ENCODE data around the gene COL18A1. TPM values are rescaled to one million over a fixed set of nuclear protein-coding genes. Genes with fewer than 3 reads are reported as not detected.
A peak's percentile ranks its signal among the peaks of the same experiment; 100 is the strongest.

Gene COL18A1
- total and polyA plus RNA-seq, 2 experiments from 2014 or later: 97.1 to 140 TPM

DNA sequence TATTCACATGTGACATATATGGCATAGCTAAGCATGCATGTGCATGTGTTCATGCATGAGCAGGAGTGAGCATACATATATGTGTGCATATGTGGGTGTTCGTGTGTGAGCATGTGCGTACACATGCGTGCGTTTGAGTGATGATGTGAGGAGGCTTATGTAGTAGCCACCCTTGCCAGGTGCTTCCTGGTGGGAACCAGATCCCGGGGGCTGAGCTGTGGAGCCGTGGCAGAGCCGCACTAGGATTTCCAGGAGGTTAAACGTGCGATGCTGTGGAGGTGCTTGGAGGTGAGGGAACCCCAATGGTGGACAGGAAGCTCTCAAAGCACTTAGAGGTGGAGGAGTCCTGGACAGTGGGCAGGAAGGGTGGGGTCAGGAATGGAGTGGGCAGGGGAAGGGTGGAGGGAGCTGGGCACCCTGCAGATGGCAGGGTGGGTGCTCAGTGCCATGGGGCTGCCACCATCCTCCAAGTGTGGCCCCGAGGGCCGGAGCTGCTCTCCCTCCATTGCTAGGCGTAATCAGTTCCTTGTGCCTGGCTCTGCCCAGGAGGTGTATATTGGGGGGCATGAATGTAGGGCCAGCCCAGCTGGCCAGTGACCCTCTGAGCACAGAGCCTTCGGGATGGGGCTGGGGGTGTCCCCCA lies 48.5 kb downstream of the COL18A1 start:
- Histone ChIP-seq H3K4me3 (no peak overlapping the region), H3K36me3 (replicated peaks; ENCODE audit: insufficient read depth, low read depth) (no peaks in the 10 kb centered on the region), H3K27me3 (no peaks in the 10 kb centered on the region), H2AFZ (no peak overlapping the region), H3K27ac (no peak overlapping the region), H4K20me1 (ENCODE audit: insufficient read depth, poor library complexity, severe bottlenecking) (no peaks in the 10 kb centered on the region), H3K4me2 (no peak overlapping the region), H3K9me3 (ENCODE audit: low read depth) (no peaks in the 10 kb centered on the region), H3K79me2 (peaks cover 30% of the 10 kb centered on the region), H3K9me2 (replicated peaks; ENCODE audit: insufficient read depth) (no peaks in the 10 kb centered on the region), H3K4me1 (ENCODE audit: insufficient read depth) (peaks cover 14% of the 10 kb centered on the region)
- no peak for DNase-seq (ENCODE audit: low spot score)
- 91% methylated on average over 12 of the region's 13 CpGs for WGBS (ENCODE audit: low lambda C conversion rate, missing lambda C conversion rate)
- TF ChIP-seq EZH2phosphoT487 (IDR thresholded peaks at IDR 0.05; ENCODE audit: low read depth, severe bottlenecking, unreplicated experiment) (no peak), EZH2 (IDR thresholded peaks at IDR 0.05; ENCODE audit: borderline replicate concordance) (no peak)
- TF ChIP-seq, protein P1, sequence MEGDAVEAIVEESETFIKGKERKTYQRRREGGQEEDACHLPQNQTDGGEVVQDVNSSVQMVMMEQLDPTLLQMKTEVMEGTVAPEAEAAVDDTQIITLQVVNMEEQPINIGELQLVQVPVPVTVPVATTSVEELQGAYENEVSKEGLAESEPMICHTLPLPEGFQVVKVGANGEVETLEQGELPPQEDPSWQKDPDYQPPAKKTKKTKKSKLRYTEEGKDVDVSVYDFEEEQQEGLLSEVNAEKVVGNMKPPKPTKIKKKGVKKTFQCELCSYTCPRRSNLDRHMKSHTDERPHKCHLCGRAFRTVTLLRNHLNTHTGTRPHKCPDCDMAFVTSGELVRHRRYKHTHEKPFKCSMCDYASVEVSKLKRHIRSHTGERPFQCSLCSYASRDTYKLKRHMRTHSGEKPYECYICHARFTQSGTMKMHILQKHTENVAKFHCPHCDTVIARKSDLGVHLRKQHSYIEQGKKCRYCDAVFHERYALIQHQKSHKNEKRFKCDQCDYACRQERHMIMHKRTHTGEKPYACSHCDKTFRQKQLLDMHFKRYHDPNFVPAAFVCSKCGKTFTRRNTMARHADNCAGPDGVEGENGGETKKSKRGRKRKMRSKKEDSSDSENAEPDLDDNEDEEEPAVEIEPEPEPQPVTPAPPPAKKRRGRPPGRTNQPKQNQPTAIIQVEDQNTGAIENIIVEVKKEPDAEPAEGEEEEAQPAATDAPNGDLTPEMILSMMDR (IDR thresholded peaks at IDR 0.05; ENCODE audit: poor library complexity): no peak

DNA sequence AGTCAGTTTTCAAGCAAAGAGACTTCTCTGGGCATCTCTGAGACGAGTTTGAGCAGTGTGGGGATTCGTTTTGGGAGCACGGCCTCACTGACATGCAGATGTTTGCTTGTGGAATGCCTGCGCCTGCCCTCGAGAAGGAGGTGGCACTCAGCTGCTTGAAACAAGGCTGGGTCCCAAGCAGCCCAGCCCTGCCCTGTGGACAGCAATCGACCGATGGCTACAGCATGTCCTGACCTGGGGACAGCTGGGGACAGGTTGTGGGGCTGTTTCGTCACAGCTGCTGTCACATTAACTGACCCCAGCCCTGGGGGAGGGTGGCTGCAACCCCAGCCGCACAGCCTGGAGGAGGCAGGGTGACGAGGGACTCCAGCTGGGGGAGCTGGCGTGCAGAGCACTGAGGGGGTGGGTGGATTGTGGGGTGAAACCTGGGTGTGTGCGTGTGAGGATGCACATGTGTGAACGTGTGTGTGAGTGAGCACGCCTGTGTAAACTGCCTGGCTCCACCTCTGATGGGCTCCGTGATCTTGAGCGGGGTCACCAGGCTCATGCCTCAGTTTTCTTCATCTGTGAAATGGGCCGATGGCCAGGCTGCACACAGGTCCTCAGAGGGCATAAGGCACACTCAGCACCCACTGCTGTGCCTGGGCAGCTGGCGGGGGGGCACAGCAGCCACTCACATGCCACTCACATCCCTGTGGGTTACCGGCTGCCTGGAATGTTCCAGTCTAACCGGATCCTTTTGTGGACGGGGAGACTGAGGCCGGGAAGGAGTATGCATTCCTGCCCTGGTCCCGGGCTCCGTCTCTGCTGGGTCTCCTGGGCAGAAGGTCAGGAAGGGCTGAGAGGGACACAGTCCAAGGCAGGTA lies 49.3 kb downstream of the COL18A1 start:
- H3K4me3 ChIP-seq: no peak overlapping the region

DNA sequence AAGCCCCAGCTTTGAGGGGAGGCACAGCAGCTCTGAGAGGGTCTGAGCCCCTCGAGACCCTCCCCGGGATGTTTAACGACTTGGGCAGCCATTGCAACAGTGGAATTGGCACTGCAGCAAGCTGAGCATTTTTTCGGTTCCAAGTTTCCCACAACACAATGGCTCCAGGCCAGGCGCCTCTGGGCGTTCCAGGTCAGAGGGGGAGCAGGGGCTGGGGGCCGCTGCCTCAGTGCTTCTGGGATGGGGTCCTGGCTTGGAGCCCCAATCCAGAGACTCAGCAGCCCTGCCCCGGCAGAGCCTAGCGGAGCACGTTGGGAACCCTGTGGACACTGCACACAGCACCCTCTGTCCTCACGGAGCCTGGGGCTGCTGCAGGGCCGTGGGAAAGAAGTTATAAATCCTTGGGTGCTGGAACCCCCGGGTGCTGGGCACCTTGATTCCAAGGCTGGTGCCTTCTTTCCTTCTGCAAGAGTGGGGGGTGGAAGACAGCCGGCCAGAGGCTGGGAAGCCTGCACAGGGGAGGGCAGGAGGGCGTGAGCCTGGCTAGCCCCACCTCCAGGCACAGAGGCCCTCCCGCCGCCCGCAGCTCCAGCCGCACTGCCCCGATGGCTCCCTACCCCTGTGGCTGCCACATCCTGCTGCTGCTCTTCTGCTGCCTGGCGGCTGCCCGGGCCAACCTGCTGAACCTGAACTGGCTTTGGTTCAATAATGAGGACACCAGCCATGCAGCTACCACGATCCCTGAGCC lies 50.1 kb downstream of the COL18A1 start:
- 77% methylated on average over 21 of the region's 23 CpGs for WGBS (ENCODE audit: low lambda C conversion rate, missing lambda C conversion rate)
- Histone ChIP-seq H2AFZ (no peak overlapping the region), H3K9me2 (replicated peaks; ENCODE audit: insufficient read depth) (no peaks in the 10 kb centered on the region), H3K79me2 (peaks cover 19% of the 10 kb centered on the region), H3K27ac (no peak overlapping the region), H4K20me1 (ENCODE audit: insufficient read depth, poor library complexity, severe bottlenecking) (no peaks in the 10 kb centered on the region), H3K9me3 (ENCODE audit: low read depth) (no peaks in the 10 kb centered on the region), H3K4me3 (no peak overlapping the region), H3K27me3 (no peaks in the 10 kb centered on the region), H3K4me1 (ENCODE audit: insufficient read depth) (peaks cover 17% of the 10 kb centered on the region), H3K36me3 (replicated peaks; ENCODE audit: insufficient read depth, low read depth) (no peaks in the 10 kb centered on the region), H3K4me2 (peak overlapping the region; percentile 37)
- no peak for DNase-seq (ENCODE audit: low spot score)
- TF ChIP-seq EZH2 (IDR thresholded peaks at IDR 0.05; ENCODE audit: borderline replicate concordance): no peak
- no peak for TF ChIP-seq EZH2phosphoT487 (IDR thresholded peaks at IDR 0.05; ENCODE audit: low read depth, severe bottlenecking, unreplicated experiment)
- TF ChIP-seq, protein P1 (IDR thresholded peaks at IDR 0.05; ENCODE audit: poor library complexity): no peak

More for the DNA sequence above, 49.3 kb downstream of the COL18A1 start:
- no peak for DNase-seq (ENCODE audit: low spot score)
- H3K4me2 ChIP-seq: peak overlapping the region; percentile 37
- no peaks in the 10 kb centered on the region for H3K9me2 ChIP-seq (replicated peaks; ENCODE audit: insufficient read depth)
- H2AFZ ChIP-seq: no peak overlapping the region
- no peaks in the 10 kb centered on the region for H3K9me3 ChIP-seq (ENCODE audit: low read depth)
- H4K20me1 ChIP-seq (ENCODE audit: insufficient read depth, poor library complexity, severe bottlenecking): no peaks in the 10 kb centered on the region
- H3K79me2 ChIP-seq: peaks cover 24% of the 10 kb centered on the region
- TF ChIP-seq EZH2 (IDR thresholded peaks at IDR 0.05; ENCODE audit: borderline replicate concordance) (no peak), EZH2phosphoT487 (IDR thresholded peaks at IDR 0.05; ENCODE audit: low read depth, severe bottlenecking, unreplicated experiment) (no peak)
- TF ChIP-seq, protein P1 (IDR thresholded peaks at IDR 0.05; ENCODE audit: poor library complexity): no peak
- peaks cover 14% of the 10 kb centered on the region for H3K4me1 ChIP-seq (ENCODE audit: insufficient read depth)
- 81% methylated on average over 24 of the region's 24 CpGs for WGBS (ENCODE audit: low lambda C conversion rate, missing lambda C conversion rate)
- H3K36me3 ChIP-seq (replicated peaks; ENCODE audit: insufficient read depth, low read depth): no peaks in the 10 kb centered on the region
- H3K27ac ChIP-seq: no peak overlapping the region
- H3K27me3 ChIP-seq: no peaks in the 10 kb centered on the region

Measured in hepatocyte (in vitro differentiated cells).